Neural cell (in vitro differentiated cells): ENCODE results near the gene MS4A13.
"Not testable (repeated sequence)": the region's sequence is repeated elsewhere in the genome, so short reads cannot be mapped to it uniquely, and the experiment has no call there.

Experiments used
- EP300 ChIP-seq: fragments of 450-650 bp; conservative IDR thresholded peaks from 2 replicates; pipeline ENCODE4 v1.6.1; 2014; ENCODE audit warnings: antibody characterized with exemption, mild to moderate bottlenecking, moderate library complexity; ENCODE audit not compliant: poor library complexity, severe bottlenecking
- EZH2 ChIP-seq: fragments of 200-600, 300-800 bp; shearing (Covaris generic), sonication (generic); IDR thresholded peaks from 2 replicates; pipeline ENCODE4 v1.6.1; 2014; ENCODE audit warnings: antibody characterized with exemption, low read length, borderline replicate concordance, mild to moderate bottlenecking; ENCODE audit not compliant: insufficient read depth, poor library complexity, severe bottlenecking
- POLR2AphosphoS5 ChIP-seq: IDR thresholded peaks from 2 replicates; pipeline ENCODE4 v1.6.1; 2012
- RAD21 ChIP-seq: fragments of 450-650 bp; conservative IDR thresholded peaks from 2 replicates; pipeline ENCODE4 v1.6.1; 2014; ENCODE audit warnings: antibody characterized with exemption, mild to moderate bottlenecking, moderate library complexity
- REST ChIP-seq: IDR thresholded peaks from 2 replicates; pipeline ENCODE4 v1.6.1; 2012; ENCODE audit warnings: borderline replicate concordance
- SMC3 ChIP-seq: fragments of 450-650 bp; conservative IDR thresholded peaks from 2 replicates; pipeline ENCODE4 v1.6.1; 2014; ENCODE audit warnings: antibody characterized with exemption, mild to moderate bottlenecking, moderate library complexity; ENCODE audit not compliant: poor library complexity
- TAF1 ChIP-seq: IDR thresholded peaks from 2 replicates; pipeline ENCODE4 v1.6.1; 2012; ENCODE audit warnings: low read depth
- TF ChIP-seq, protein P1 (sequence below): fragments of 450-650 bp; IDR thresholded peaks from 2 replicates; pipeline ENCODE4 v1.5.1; 2014; ENCODE audit warnings: antibody characterized with exemption, mild to moderate bottlenecking, moderate library complexity; ENCODE audit not compliant: poor library complexity, severe bottlenecking

DNA sequence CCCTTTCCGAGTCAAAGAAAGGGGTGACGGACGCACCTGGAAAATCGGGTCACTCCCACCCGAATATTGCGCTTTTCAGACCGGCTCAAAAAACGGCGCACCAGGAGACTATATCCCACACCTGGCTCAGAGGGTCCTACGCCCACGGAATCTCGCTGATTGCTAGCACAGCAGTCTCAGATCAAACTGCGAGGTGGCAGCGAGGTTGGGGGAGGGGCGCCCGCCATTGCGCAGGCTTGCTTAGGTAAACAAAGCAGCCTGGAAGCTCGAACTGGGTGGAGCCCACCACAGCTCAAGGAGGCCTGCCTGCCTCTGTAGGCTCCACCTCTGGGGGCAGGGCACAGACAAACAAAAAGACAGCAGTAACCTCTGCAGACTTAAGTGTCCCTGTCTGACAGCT, 17.2 kb downstream of the MS4A13 start:
- TF ChIP-seq, protein P1, sequence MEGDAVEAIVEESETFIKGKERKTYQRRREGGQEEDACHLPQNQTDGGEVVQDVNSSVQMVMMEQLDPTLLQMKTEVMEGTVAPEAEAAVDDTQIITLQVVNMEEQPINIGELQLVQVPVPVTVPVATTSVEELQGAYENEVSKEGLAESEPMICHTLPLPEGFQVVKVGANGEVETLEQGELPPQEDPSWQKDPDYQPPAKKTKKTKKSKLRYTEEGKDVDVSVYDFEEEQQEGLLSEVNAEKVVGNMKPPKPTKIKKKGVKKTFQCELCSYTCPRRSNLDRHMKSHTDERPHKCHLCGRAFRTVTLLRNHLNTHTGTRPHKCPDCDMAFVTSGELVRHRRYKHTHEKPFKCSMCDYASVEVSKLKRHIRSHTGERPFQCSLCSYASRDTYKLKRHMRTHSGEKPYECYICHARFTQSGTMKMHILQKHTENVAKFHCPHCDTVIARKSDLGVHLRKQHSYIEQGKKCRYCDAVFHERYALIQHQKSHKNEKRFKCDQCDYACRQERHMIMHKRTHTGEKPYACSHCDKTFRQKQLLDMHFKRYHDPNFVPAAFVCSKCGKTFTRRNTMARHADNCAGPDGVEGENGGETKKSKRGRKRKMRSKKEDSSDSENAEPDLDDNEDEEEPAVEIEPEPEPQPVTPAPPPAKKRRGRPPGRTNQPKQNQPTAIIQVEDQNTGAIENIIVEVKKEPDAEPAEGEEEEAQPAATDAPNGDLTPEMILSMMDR = not testable (repeated sequence)
- TF ChIP-seq SMC3, REST, EP300, EZH2, TAF1, POLR2AphosphoS5, RAD21: not testable (repeated sequence)
